Kidney (tissue), 14 donors: ENCODE data around the gene FCAMR. TPM values are rescaled to one million over a fixed set of nuclear protein-coding genes. Genes with fewer than 3 reads are reported as not detected.

ENCODE experiments used
- DNase-seq, 5 donors: peaks; one replicate each; pipeline ENCODE4 v3.0.0-alpha.2; 2013 to 2020
- FAIRE-seq: peaks from 2 replicates; lab custom pipeline; 2012; peaks lifted over from hg19 to GRCh38; lab: Jason Lieb, UNC
- H3K27ac ChIP-seq, 2 donors: one replicate each; pipeline ENCODE4 v1.7.0; 2013; ENCODE audit warnings: low read depth in 2 of 2, low read length in 2 of 2, inconsistent platforms in 1 of 2
- H3K27me3 ChIP-seq: one replicate; pipeline ENCODE4 v1.7.1; 2013; ENCODE audit warnings: low read length, inconsistent platforms; ENCODE audit not compliant: control insufficient read depth, insufficient read depth
- H3K36me3 ChIP-seq, 3 donors: one replicate each; pipeline versions ENCODE4 v1.7.0 to v1.7.1; 2013; ENCODE audit warnings: low read length in 3 of 3, control low read depth in 1 of 3, inconsistent platforms in 1 of 3; ENCODE audit not compliant: insufficient read depth in 3 of 3, control insufficient read depth in 2 of 3
- H3K4me1 ChIP-seq, 3 donors: one replicate each; pipeline versions ENCODE4 v1.7.0 to v1.7.1; 2013; ENCODE audit warnings: low read length in 3 of 3, inconsistent platforms in 1 of 3, low read depth in 1 of 3; ENCODE audit not compliant: control insufficient read depth in 2 of 3, insufficient read depth in 2 of 3
- H3K4me3 ChIP-seq, 3 donors: one replicate each; pipeline versions ENCODE4 v1.7.0 to v1.8.1; 2013; ENCODE audit warnings: low read length in 3 of 3, control low read depth in 1 of 3, inconsistent platforms in 1 of 3
- H3K9ac ChIP-seq, 3 donors: one replicate each; pipeline versions ENCODE4 v1.7.0 to v1.7.1; 2013; ENCODE audit warnings: low read length in 3 of 3, control low read depth in 1 of 3, inconsistent platforms in 1 of 3
- H3K9me3 ChIP-seq, 3 donors: one replicate each; pipeline versions ENCODE4 v1.7.0 to v1.7.1; 2013; ENCODE audit warnings: low read length in 3 of 3, control low read depth in 1 of 3, inconsistent platforms in 1 of 3; ENCODE audit not compliant: control insufficient read depth in 2 of 3, insufficient read depth in 1 of 3
- CTCF ChIP-seq: IDR thresholded peaks from 3 replicates; pipeline ENCODE4 v1.5.1; 2012; ENCODE audit warnings: mild to moderate bottlenecking, moderate library complexity, borderline replicate concordance; ENCODE audit not compliant: insufficient read depth; ENCODE audit errors: extremely low read depth
- intact Hi-C: fragments of 100-400 bp; cut with DNase I; formaldehyde crosslinking; loops from one replicate; pipeline ENCODE4 v1.11.1; 2022
- polyA plus RNA-seq: library from polyadenylated mRNA; stranded (reverse); fragments of 350-450 nt; fragmentation: Illumina TruSeq; extraction: RNeasy Lipid Tissue Mini Kit (QIAGEN cat#74804); gene quantifications from one replicate; pipeline ENCODE4 v1.2.3, GENCODE V29; 2014; ENCODE audit warnings: low read depth, low replicate concordance; ENCODE audit not compliant: insufficient read depth
- total RNA-seq: library from RNA; stranded (reverse); fragmentation: NEBNext Ultra II Directional; extraction: Animal tissue kit (Norgen Biotek cat#: 25700); gene quantifications from one replicate; pipeline ENCODE4 v1.2.1, GENCODE V29; 2021
- donor health status: control.
- donor health status: control.
- donor health status: control.
- donor health status: control.
- donor health status: control.
- donor health status: DM: yes; HTN: yes; CAD: no.
- donor health status: Normal renal cell carcinoma (clear cell type).

Gene FCAMR
- total and polyA plus RNA-seq, 2 donors from 2014 or later: 1.8 to 34.6 TPM

- intact Hi-C loops: no loop called here
- Histone ChIP-seq H3K27ac (no peak overlapping the region), H3K27me3 (no peaks in the 10 kb centered on the region), H3K9me3 (no peaks in the 10 kb centered on the region), H3K4me1 (peaks cover 0 to 11% (median 2%) of the 10 kb centered on the region in 3 donors), H3K9ac (no peak overlapping the region), H3K4me3 (no peak overlapping the region), H3K36me3 (peaks cover 0 to 5% (median 0%) of the 10 kb centered on the region in 3 donors)
- TF ChIP-seq CTCF: no peak
- FAIRE-seq (no peak), DNase-seq (no peak)
Measured at GRCh38 chr1:207018707-207019106, 48.4 kb upstream of the FCAMR start.

- Histone ChIP-seq H3K9ac (no peak overlapping the region), H3K4me3 (no peak overlapping the region), H3K4me1 (peaks cover 0 to 4% (median 2%) of the 10 kb centered on the region in 3 donors), H3K27me3 (no peaks in the 10 kb centered on the region), H3K9me3 (no peaks in the 10 kb centered on the region), H3K36me3 (peaks cover 0 to 5% (median 0%) of the 10 kb centered on the region in 3 donors), H3K27ac (no peak overlapping the region)
- no peak for TF ChIP-seq CTCF
- no peak for DNase-seq
- no peak for FAIRE-seq
- intact Hi-C loops: no loop called here
Measured at GRCh38 chr1:207017615-207018559, 47.6 kb upstream of the FCAMR start.

- TF ChIP-seq CTCF: no peak
- Histone ChIP-seq H3K27ac (no peak overlapping the region), H3K9me3 (no peaks in the 10 kb centered on the region), H3K4me3 (no peak overlapping the region), H3K4me1 (peaks cover 0 to 2% (median 0%) of the 10 kb centered on the region in 3 donors), H3K9ac (no peak overlapping the region), H3K36me3 (no peaks in the 10 kb centered on the region), H3K27me3 (no peaks in the 10 kb centered on the region)
- intact Hi-C loops: no loop called here
- no peak for DNase-seq
- no peak for FAIRE-seq
Measured at GRCh38 chr1:207015791-207016190, 45.5 kb upstream of the FCAMR start.
